CD4-positive, alpha-beta T cell (primary cell): Measurements from ENCODE around the gene HLA-F. TPM values are rescaled to one million over a fixed set of nuclear protein-coding genes. Genes with fewer than 3 reads are reported as not detected.

Experiments
- ATAC-seq: fragments of 200-7000 bp; cut with Tn5 transposase; one replicate; pipeline ENCODE4 v1.10.0; 2022; ENCODE audit warnings: mild to moderate bottlenecking; ENCODE audit not compliant: poor library complexity
- CTCF ChIA-PET: fragments of 350-600 bp; sonication (Branson Sonifier 250); formaldehyde crosslinking; loops from one replicate; lab custom pipeline; 2021; ENCODE audit warnings: antibody characterized with exemption, inconsistent platforms; lab: Charles Lee
- POLR2A ChIA-PET: fragments of 350-600 bp; sonication (Branson Sonifier 250); formaldehyde crosslinking; loops from one replicate; lab custom pipeline; 2021; ENCODE audit warnings: antibody characterized with exemption, inconsistent platforms; lab: Charles Lee
- DNase-seq, 14 experiments: peaks; one replicate each; pipeline ENCODE4 v3.0.0-alpha.2; 2013 to 2020; ENCODE audit warnings: mixed read lengths in 2 of 14
- H3K27ac ChIP-seq, 2 donors: one replicate each; pipeline versions ENCODE4 v1.5.1 to v1.7.0; 2013; ENCODE audit warnings: low read length in 2 of 2, low read depth in 1 of 2, mild to moderate bottlenecking in 1 of 2
- H3K27me3 ChIP-seq, 2 experiments: 1 replicate in 1 of 2; 2 replicates in 1 of 2; pipeline versions ENCODE4 v1.6.1 to v1.7.0; 2013; ENCODE audit warnings: low read length in 2 of 2, control low read depth in 1 of 2, mild to moderate bottlenecking in 1 of 2, moderate library complexity in 1 of 2; ENCODE audit not compliant: insufficient read depth in 2 of 2, control insufficient read depth in 1 of 2
- H3K36me3 ChIP-seq: one replicate; pipeline ENCODE4 v1.6.1; 2013; ENCODE audit warnings: low read length, control low read depth; ENCODE audit not compliant: insufficient read depth
- H3K4me1 ChIP-seq: one replicate; pipeline ENCODE4 v1.6.1; 2013; ENCODE audit warnings: low read length, control low read depth; ENCODE audit not compliant: insufficient read depth
- H3K4me3 ChIP-seq: one replicate; pipeline ENCODE4 v1.5.1; 2013; ENCODE audit warnings: mild to moderate bottlenecking, low read length, moderate library complexity
- H3K9me3 ChIP-seq, 2 experiments: 1 replicate in 1 of 2; 2 replicates in 1 of 2; pipeline versions ENCODE4 v1.6.1 to v1.7.0; 2013; ENCODE audit warnings: low read length in 2 of 2, mild to moderate bottlenecking in 2 of 2, control low read depth in 1 of 2, moderate library complexity in 1 of 2; ENCODE audit not compliant: control insufficient read depth in 1 of 2, insufficient read depth in 1 of 2
- H3K27ac Mint-ChIP-seq: one replicate; pipeline ENCODE4 v1.8.0; 2020; ENCODE audit warnings: mixed read lengths
- H3K27me3 Mint-ChIP-seq: one replicate; pipeline ENCODE4 v1.8.0; 2021; ENCODE audit warnings: mixed read lengths
- H3K36me3 Mint-ChIP-seq: one replicate; pipeline ENCODE4 v1.8.0; 2021; ENCODE audit warnings: low read depth, mixed read lengths
- H3K4me1 Mint-ChIP-seq: one replicate; pipeline ENCODE4 v1.8.0; 2021; ENCODE audit warnings: low read depth, mixed read lengths
- H3K4me3 Mint-ChIP-seq: one replicate; pipeline ENCODE4 v1.8.0; 2020; ENCODE audit warnings: mild to moderate bottlenecking, mixed read lengths
- H3K9me3 Mint-ChIP-seq: one replicate; pipeline ENCODE4 v1.8.0; 2020; ENCODE audit warnings: mixed read lengths
- CTCF ChIP-seq: fragments of 200-600 bp; IDR thresholded peaks from one replicate; pipeline ENCODE4 v1.8.0; 2022; ENCODE audit warnings: antibody characterized with exemption, mild to moderate bottlenecking
- intact Hi-C, 2 experiments: fragments of 100-400 bp; cut with DNase I in 1 of 2; cut with micrococcal nuclease in 1 of 2; formaldehyde crosslinking; loops; one replicate each; pipeline versions ENCODE4 v1.15.1 to v1.9.0; 2023 to 2025; cut with DNase I, micrococcal nuclease
- total RNA-seq, 174 experiments: library from RNA in 2 of 174; stranded (reverse) in 2 of 174; gene quantifications; one replicate each; pipeline ENCODE4 v1.2.3 and lab custom pipeline; 2021 to 2026

Gene HLA-F
- total RNA-seq, 2 experiments from 2014 or later: 560 TPM

DNA sequence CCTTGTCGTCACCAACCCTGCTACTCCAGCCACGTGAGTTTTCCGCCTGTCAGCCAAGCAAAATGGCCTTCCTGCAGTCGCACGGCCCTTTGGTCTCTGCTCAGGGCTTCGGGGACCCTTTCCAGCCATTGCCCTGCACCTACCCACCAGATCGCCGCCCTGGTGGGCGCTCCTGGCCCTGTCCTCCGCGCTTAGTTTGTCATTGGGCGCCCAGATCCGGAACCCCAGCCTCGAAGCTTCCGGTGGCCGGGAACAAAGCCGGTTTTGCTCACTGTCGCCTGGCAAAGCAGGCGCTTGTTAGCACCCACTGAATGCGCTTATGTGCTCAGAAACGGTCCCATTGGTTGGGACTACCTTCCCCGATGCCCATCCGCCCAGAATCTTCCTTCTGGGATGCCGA, 42.8 kb upstream of the HLA-F start:
- Histone ChIP-seq H3K9me3 (peaks cover 0 to 9% of the 10 kb centered on the region in 2 experiments), H3K4me3 (no peak overlapping the region), H3K27me3 (no peaks in the 10 kb centered on the region), H3K36me3 (no peaks in the 10 kb centered on the region), H3K4me1 (peaks cover 15% of the 10 kb centered on the region), H3K27ac (no peak overlapping the region)
- Mint-ChIP-seq H3K27me3 (peaks cover 16% of the 10 kb centered on the region), H3K36me3 (no peaks in the 10 kb centered on the region), H3K27ac (no peak overlapping the region), H3K4me3 (no peak overlapping the region), H3K4me1 (peaks cover 9% of the 10 kb centered on the region), H3K9me3 (no peaks in the 10 kb centered on the region)
- CTCF ChIA-PET: no interaction called here
- DNase-seq (peak in 1 of 14 experiments; percentile 33), ATAC-seq (no peak)
- intact Hi-C loops: no loop called here
- POLR2A ChIA-PET: no interaction called here
- TF ChIP-seq CTCF: no peak

DNA sequence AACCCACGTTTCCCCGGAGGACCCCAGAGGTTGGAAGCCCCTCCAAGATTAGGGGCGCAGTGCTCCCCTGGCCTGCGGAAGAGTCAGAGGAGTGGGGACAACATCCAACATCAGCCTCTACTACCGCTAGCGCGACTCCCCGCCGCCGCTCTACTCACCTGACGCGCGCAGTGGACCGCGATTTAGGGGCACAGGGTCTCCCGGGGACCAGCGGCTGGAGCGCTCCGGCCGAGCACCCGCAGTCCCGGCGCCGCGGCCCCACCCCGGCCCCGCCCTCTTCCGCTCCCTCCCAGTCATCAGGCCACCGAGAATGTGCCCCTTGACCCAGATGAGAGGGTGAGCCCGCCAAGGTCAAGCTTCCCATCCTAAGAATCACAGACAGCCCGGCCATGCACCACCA, 42.3 kb upstream of the HLA-F start, which contains the start of gene ZFP57:
Gene ZFP57, minus strand, starts transcription at position 249 of the 400 bp plus-strand sequence. CDS start 4,149 bp downstream, outside the sequence.
- ChIA-PET POLR2A (no interaction called here), CTCF (no interaction called here)
- H3K36me3 ChIP-seq: no peaks in the 10 kb centered on the region
- Mint-ChIP-seq H3K9me3 (no peaks in the 10 kb centered on the region), H3K36me3 (no peaks in the 10 kb centered on the region), H3K4me3 (no peak within 1 kb of the TSS), H3K27ac (no peak within 1 kb of the TSS), H3K27me3 (peaks cover 16% of the 10 kb centered on the region), H3K4me1 (peaks cover 9% of the 10 kb centered on the region)
- DNase-seq: no peak
- H3K4me1 ChIP-seq: peaks cover 15% of the 10 kb centered on the region
- H3K4me3 ChIP-seq: no peak within 1 kb of the TSS
- no peak for TF ChIP-seq CTCF
- peaks cover 0 to 2% of the 10 kb centered on the region in 2 experiments for H3K27me3 ChIP-seq
- ATAC-seq: no peak
- H3K9me3 ChIP-seq: peaks cover 0 to 9% of the 10 kb centered on the region in 2 experiments
- H3K27ac ChIP-seq: no peak within 1 kb of the TSS
- intact Hi-C loops: no loop called here

DNA sequence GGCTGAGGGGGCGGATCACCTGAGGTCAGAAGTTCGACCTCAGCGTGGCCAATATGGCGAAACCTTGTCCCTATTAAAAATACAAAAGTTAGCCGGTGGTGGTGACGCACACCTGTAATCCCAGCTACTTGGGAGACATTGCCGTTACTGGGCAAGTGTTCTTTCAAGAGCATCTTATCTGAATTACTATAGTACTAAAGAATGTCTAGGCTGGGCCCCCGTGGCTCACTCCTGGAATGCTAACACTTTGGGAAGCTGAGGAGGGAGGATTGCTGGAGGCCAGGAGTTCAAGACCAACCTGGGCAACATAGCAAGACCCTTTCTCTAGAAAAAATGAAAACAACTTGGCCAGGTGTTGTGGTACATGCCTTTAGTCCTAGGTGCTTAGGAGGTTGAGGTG, 41.4 kb upstream of the HLA-F start:
- intact Hi-C loops: no loop called here
- peaks cover 9% of the 10 kb centered on the region for H3K4me1 Mint-ChIP-seq
- Histone ChIP-seq H3K9me3 (peaks cover 0 to 9% of the 10 kb centered on the region in 2 experiments), H3K36me3 (no peaks in the 10 kb centered on the region), H3K4me3 (no peak overlapping the region), H3K27me3 (peaks cover 0 to 2% of the 10 kb centered on the region in 2 experiments), H3K4me1 (peaks cover 11% of the 10 kb centered on the region), H3K27ac (no peak overlapping the region)
- H3K4me3 Mint-ChIP-seq: no peak overlapping the region
- H3K27ac Mint-ChIP-seq: no peak overlapping the region
- no peaks in the 10 kb centered on the region for H3K9me3 Mint-ChIP-seq
- no peaks in the 10 kb centered on the region for H3K36me3 Mint-ChIP-seq
- peaks cover 16% of the 10 kb centered on the region for H3K27me3 Mint-ChIP-seq
- ChIA-PET CTCF (interaction anchor here (0.7 kb wide), 1 partner anchor 28 kb away, joined by 3 read pairs; no protein-coding TSS in a partner anchor), POLR2A (no interaction called here)
- TF ChIP-seq CTCF: no peak
- DNase-seq (no peak), ATAC-seq (no peak)
